HEK293 (cell line): ENCODE data around the gene ATAD2B.

Experiments used
- CTCF ChIA-PET: fragments of 350-600 bp; formaldehyde crosslinking; extraction: SDS; loops from one replicate; lab custom pipeline; 2021; ENCODE audit warnings: antibody characterized with exemption; lab: Yijun Ruan, JAX
- POLR2A ChIA-PET: fragments of 300-600 bp; formaldehyde crosslinking; extraction: SDS; loops from one replicate; lab custom pipeline; 2020; ENCODE audit warnings: antibody characterized with exemption, inconsistent platforms; lab: Yijun Ruan, JAX
- H3K27ac ChIP-seq: fragments of 200-500 bp; sonication (Bioruptor generic); 2 replicates; pipeline ENCODE4 v1.5.1; 2014; ENCODE audit warnings: low read depth, low read length, control low read depth, inconsistent platforms; ENCODE audit errors: extremely low read depth
- H3K36me3 ChIP-seq, 2 experiments: fragments of 200-500 bp in 1 of 2; sonication (Bioruptor generic) in 1 of 2; 1 replicate in 1 of 2; 2 replicates in 1 of 2; pipeline ENCODE4 v1.5.1; 2014 to 2017; ENCODE audit warnings: inconsistent platforms in 2 of 2, low read length in 2 of 2; ENCODE audit not compliant: control insufficient read depth in 2 of 2, insufficient read depth in 1 of 2
- H3K4me1 ChIP-seq: fragments of 200-500 bp; sonication (Bioruptor generic); 2 replicates; pipeline ENCODE4 v1.5.1; 2014; ENCODE audit warnings: mild to moderate bottlenecking, low read length, inconsistent platforms; ENCODE audit not compliant: control insufficient read depth, insufficient read depth
- H3K4me3 ChIP-seq: 2 replicates; pipeline ENCODE4 v1.5.1; 2011; ENCODE audit warnings: low read depth, mild to moderate bottlenecking, control low read depth, low read length, moderate library complexity
- H3K9me3 ChIP-seq: fragments of 200-500 bp; sonication (Bioruptor generic); 2 replicates; pipeline ENCODE4 v1.5.1; 2014; ENCODE audit warnings: low read depth, low read length, inconsistent platforms; ENCODE audit not compliant: control insufficient read depth, insufficient read depth
- FEZF1 ChIP-seq: fragments of 450-650 bp; formaldehyde crosslinking; IDR thresholded peaks from 2 replicates; pipeline ENCODE4 v1.5.1; 2016; ENCODE audit warnings: missing biosample characterization, missing genetic modification characterization
- GFI1B ChIP-seq: fragments of 450-650 bp; formaldehyde crosslinking; IDR thresholded peaks from 2 replicates; pipeline ENCODE4 v1.5.1; 2016; ENCODE audit warnings: missing biosample characterization, missing genetic modification characterization
- GLI2 ChIP-seq: fragments of 450-650 bp; formaldehyde crosslinking; IDR thresholded peaks from 2 replicates; pipeline ENCODE4; 2017; ENCODE audit warnings: missing biosample characterization, missing genetic modification characterization, low read depth, borderline replicate concordance
- PRDM1 ChIP-seq: fragments of 450-650 bp; formaldehyde crosslinking; IDR thresholded peaks from 2 replicates; pipeline ENCODE4; 2016; ENCODE audit warnings: missing biosample characterization, missing genetic modification characterization
- SCRT2 ChIP-seq: fragments of 450-650 bp; formaldehyde crosslinking; IDR thresholded peaks from 2 replicates; pipeline ENCODE4 v1.5.1; 2016; ENCODE audit warnings: missing biosample characterization, missing genetic modification characterization
- SP7 ChIP-seq: fragments of 450-650 bp; formaldehyde crosslinking; IDR thresholded peaks from 2 replicates; pipeline ENCODE4 v1.5.1; 2016; ENCODE audit warnings: missing biosample characterization, missing genetic modification characterization
- ZBTB17 ChIP-seq: fragments of 450-650 bp; formaldehyde crosslinking; IDR thresholded peaks from 2 replicates; pipeline ENCODE4 v1.5.1; 2016; ENCODE audit warnings: missing biosample characterization, missing genetic modification characterization
- ZBTB20 ChIP-seq: fragments of 450-650 bp; formaldehyde crosslinking; IDR thresholded peaks from 2 replicates; pipeline ENCODE4 v1.5.1; 2016; ENCODE audit warnings: missing biosample characterization, missing genetic modification characterization
- ZBTB8A ChIP-seq: fragments of 450-650 bp; formaldehyde crosslinking; IDR thresholded peaks from 2 replicates; pipeline ENCODE4 v1.5.1; 2016; ENCODE audit warnings: missing biosample characterization, missing genetic modification characterization
- ZEB2 ChIP-seq: fragments of 450-650 bp; formaldehyde crosslinking; IDR thresholded peaks from 2 replicates; pipeline ENCODE4 v1.5.1; 2016; ENCODE audit warnings: missing biosample characterization, missing genetic modification characterization
- ZNF335 ChIP-seq: fragments of 450-650 bp; formaldehyde crosslinking; conservative IDR thresholded peaks from 2 replicates; pipeline ENCODE4 v1.5.1; 2016; ENCODE audit warnings: missing biosample characterization, missing genetic modification characterization
- ZNF768 ChIP-seq: fragments of 450-650 bp; formaldehyde crosslinking; IDR thresholded peaks from 2 replicates; pipeline ENCODE4 v1.5.1; 2018; ENCODE audit warnings: missing biosample characterization, mild to moderate bottlenecking, missing genetic modification characterization
- TF ChIP-seq, protein P1 (sequence below): fragments of 450-650 bp; formaldehyde crosslinking; IDR thresholded peaks from 2 replicates; pipeline ENCODE4 v1.5.1; 2016; ENCODE audit warnings: missing biosample characterization, missing genetic modification characterization
- TF ChIP-seq, protein P2 (sequence below): fragments of 450-650 bp; formaldehyde crosslinking; optimal IDR thresholded peaks from 2 replicates; pipeline ENCODE3; 2016; ENCODE audit warnings: missing biosample characterization, mild to moderate bottlenecking, missing genetic modification characterization
- TF ChIP-seq, protein P3 (sequence below): fragments of 450-650 bp; formaldehyde crosslinking; IDR thresholded peaks from 2 replicates; pipeline ENCODE4 v1.5.1; 2016; ENCODE audit warnings: missing biosample characterization, missing genetic modification characterization
- TF ChIP-seq, protein P4 (sequence below): fragments of 450-650 bp; formaldehyde crosslinking; IDR thresholded peaks from 2 replicates; pipeline ENCODE4 v1.5.1; 2017; ENCODE audit warnings: missing biosample characterization, missing genetic modification characterization
- TF ChIP-seq, protein P5 (sequence below): fragments of 450-650 bp; formaldehyde crosslinking; IDR thresholded peaks from 2 replicates; pipeline ENCODE4 v1.5.1; 2016; ENCODE audit warnings: missing biosample characterization, missing genetic modification characterization

The ATAD2B gene

DNA sequence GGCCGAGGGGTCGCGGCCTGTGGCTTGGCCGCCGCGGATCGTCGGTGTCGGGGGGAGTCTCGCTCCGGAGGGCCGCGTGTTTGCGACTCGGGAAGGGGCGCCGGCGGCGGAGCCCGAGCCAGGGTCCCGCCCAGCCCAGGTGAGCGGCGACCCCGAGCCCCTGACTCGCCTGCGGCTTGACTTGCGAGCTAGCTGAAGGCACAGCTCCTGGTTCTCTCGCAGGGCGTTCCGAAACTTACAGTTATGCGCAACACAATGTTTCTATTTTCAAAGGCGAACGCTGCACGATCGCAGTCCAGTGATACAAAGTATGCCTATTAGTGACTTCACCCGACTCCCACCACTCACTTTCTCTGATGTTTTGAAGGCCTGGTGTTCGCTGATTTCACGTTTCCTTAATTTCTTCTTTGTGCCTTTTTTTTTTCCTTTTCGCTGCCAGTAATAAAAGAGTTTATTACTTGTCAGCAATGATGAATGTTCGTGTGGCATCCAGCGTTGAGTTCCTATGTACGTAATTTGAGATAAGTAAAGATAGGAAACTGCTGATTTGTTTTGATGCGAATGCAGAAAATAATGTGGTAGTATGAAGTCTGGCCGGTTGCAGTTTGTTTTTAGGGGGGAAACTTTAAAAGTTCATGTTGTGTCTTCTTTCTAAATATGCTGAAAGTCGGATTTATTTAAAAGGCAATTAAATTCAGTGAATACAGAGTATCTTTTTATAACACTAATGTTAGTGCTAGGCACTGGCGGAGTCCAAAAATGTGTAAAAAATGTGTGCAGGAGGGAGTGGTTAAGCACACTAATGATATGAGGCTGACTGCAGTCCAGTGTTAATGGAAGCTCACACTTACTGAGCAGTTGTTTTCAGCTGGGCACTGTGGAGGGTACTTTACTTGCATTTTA, 14.0 kb upstream of the ATAD2B start:
- Histone ChIP-seq H3K27ac (peak overlapping the region; percentile 86), H3K9me3 (no peaks in the 10 kb centered on the region), H3K36me3 (peaks cover 0 to 7% of the 10 kb centered on the region in 2 experiments; a peak in 2 of 3 replicates), H3K4me1 (peaks cover 12% of the 10 kb centered on the region), H3K4me3 (peak overlapping the region; percentile 88)
- TF ChIP-seq GFI1B (0 out of 2 replicates have a peak, but pooled peaks have one; percentile 10), ZBTB17 (tag by site-specific recombination) (peak; percentile 66), PRDM1 (peak; percentile 76), ZNF768 (tag by site-specific recombination) (no peak), ZNF335 (tag by site-specific recombination) (peak; percentile 54; the same call in 1 of the 2 replicates), ZBTB20 (peak; percentile 72), ZBTB8A (peak; percentile 31; the same call in 1 of the 2 replicates), FEZF1 (tag by site-specific recombination) (peak; percentile 87), SCRT2 (tag by site-specific recombination) (0 out of 2 replicates have a peak, but pooled peaks have one; percentile 51), GLI2 (tag by site-specific recombination) (no peak), ZEB2 (tag by site-specific recombination) (0 out of 2 replicates have a peak, but pooled peaks have one; percentile 30), SP7 (peak; percentile 56)
- TF ChIP-seq, protein P1, sequence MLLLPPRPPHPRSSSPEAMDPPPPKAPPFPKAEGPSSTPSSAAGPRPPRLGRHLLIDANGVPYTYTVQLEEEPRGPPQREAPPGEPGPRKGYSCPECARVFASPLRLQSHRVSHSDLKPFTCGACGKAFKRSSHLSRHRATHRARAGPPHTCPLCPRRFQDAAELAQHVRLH (tag by site-specific recombination): no peak
- TF ChIP-seq, protein P2, sequence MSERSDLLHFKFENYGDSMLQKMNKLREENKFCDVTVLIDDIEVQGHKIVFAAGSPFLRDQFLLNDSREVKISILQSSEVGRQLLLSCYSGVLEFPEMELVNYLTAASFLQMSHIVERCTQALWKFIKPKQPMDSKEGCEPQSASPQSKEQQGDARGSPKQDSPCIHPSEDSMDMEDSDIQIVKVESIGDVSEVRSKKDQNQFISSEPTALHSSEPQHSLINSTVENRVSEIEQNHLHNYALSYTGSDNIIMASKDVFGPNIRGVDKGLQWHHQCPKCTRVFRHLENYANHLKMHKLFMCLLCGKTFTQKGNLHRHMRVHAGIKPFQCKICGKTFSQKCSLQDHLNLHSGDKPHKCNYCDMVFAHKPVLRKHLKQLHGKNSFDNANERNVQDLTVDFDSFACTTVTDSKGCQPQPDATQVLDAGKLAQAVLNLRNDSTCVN (tag by site-specific recombination): peak; percentile 35
- TF ChIP-seq, protein P3, sequence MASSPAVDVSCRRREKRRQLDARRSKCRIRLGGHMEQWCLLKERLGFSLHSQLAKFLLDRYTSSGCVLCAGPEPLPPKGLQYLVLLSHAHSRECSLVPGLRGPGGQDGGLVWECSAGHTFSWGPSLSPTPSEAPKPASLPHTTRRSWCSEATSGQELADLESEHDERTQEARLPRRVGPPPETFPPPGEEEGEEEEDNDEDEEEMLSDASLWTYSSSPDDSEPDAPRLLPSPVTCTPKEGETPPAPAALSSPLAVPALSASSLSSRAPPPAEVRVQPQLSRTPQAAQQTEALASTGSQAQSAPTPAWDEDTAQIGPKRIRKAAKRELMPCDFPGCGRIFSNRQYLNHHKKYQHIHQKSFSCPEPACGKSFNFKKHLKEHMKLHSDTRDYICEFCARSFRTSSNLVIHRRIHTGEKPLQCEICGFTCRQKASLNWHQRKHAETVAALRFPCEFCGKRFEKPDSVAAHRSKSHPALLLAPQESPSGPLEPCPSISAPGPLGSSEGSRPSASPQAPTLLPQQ: no peak
- TF ChIP-seq, protein P4, sequence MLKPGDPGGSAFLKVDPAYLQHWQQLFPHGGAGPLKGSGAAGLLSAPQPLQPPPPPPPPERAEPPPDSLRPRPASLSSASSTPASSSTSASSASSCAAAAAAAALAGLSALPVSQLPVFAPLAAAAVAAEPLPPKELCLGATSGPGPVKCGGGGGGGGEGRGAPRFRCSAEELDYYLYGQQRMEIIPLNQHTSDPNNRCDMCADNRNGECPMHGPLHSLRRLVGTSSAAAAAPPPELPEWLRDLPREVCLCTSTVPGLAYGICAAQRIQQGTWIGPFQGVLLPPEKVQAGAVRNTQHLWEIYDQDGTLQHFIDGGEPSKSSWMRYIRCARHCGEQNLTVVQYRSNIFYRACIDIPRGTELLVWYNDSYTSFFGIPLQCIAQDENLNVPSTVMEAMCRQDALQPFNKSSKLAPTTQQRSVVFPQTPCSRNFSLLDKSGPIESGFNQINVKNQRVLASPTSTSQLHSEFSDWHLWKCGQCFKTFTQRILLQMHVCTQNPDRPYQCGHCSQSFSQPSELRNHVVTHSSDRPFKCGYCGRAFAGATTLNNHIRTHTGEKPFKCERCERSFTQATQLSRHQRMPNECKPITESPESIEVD (tag by site-specific recombination): peak; percentile 60
- TF ChIP-seq, protein P5, sequence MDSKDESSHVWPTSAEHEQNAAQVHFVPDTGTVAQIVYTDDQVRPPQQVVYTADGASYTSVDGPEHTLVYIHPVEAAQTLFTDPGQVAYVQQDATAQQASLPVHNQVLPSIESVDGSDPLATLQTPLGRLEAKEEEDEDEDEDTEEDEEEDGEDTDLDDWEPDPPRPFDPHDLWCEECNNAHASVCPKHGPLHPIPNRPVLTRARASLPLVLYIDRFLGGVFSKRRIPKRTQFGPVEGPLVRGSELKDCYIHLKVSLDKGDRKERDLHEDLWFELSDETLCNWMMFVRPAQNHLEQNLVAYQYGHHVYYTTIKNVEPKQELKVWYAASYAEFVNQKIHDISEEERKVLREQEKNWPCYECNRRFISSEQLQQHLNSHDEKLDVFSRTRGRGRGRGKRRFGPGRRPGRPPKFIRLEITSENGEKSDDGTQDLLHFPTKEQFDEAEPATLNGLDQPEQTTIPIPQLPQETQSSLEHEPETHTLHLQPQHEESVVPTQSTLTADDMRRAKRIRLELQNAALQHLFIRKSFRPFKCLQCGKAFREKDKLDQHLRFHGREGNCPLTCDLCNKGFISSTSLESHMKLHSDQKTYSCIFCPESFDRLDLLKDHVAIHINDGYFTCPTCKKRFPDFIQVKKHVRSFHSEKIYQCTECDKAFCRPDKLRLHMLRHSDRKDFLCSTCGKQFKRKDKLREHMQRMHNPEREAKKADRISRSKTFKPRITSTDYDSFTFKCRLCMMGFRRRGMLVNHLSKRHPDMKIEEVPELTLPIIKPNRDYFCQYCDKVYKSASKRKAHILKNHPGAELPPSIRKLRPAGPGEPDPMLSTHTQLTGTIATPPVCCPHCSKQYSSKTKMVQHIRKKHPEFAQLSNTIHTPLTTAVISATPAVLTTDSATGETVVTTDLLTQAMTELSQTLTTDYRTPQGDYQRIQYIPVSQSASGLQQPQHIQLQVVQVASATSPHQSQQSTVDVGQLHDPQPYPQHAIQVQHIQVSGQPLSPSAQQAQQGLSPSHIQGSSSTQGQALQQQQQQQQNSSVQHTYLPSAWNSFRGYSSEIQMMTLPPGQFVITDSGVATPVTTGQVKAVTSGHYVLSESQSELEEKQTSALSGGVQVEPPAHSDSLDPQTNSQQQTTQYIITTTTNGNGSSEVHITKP: peak; percentile 56
- CTCF ChIA-PET: interaction anchor here (0.7 to 1.6 kb wide), 2 partner anchors 14 to 15 kb away, joined by 5 to 12 read pairs; partner anchors contain the start of gene ATAD2B
- POLR2A ChIA-PET: interaction anchor here (0.8 to 6.3 kb wide), 4 partner anchors 13 to 114 kb away, joined by 3 to 68 read pairs (median 13); partner anchors contain the start of genes ATAD2B and WDCP
